Cardiac muscle cell (in vitro differentiated cells and primary cell): Measurements from ENCODE around the gene ADIG. TPM values are rescaled to one million over a fixed set of nuclear protein-coding genes. Genes with fewer than 3 reads are reported as not detected.

ENCODE experiments used
- DNase-seq, 2 donors: peaks; one replicate each; pipeline versions ENCODE4 v3.0.0 to v3.0.0-alpha.2; 2010 to 2017; ENCODE audit warnings: low read depth in 1 of 2, low spot score in 1 of 2
- H3K27ac ChIP-seq: fragments of 200-600 bp; sonication (generic); 2 replicates; pipeline ENCODE4 v1.5.1; 2016
- H3K27me3 ChIP-seq: fragments of 200-600 bp; sonication (generic); 2 replicates; pipeline ENCODE4 v1.6.0; 2016; ENCODE audit warnings: control low read depth
- H3K36me3 ChIP-seq: fragments of 200-600 bp; sonication (generic); 2 replicates; pipeline ENCODE4 v1.5.1; 2016; ENCODE audit warnings: control low read depth
- H3K4me1 ChIP-seq: fragments of 200-600 bp; sonication (generic); 2 replicates; pipeline ENCODE4 v1.8.1; 2017; ENCODE audit warnings: low read depth, mild to moderate bottlenecking, mixed run types
- H3K4me3 ChIP-seq: fragments of 200-600 bp; sonication (generic); 2 replicates; pipeline ENCODE4 v1.5.1; 2016; ENCODE audit warnings: mild to moderate bottlenecking
- H3K9me3 ChIP-seq: fragments of 200-600 bp; sonication (generic); 2 replicates; pipeline ENCODE4 v1.5.1; 2017; ENCODE audit warnings: low read depth, mild to moderate bottlenecking, control low read depth
- CTCF ChIP-seq: IDR thresholded peaks from 2 replicates; pipeline ENCODE4 v1.5.1; 2012; ENCODE audit warnings: low read depth, mild to moderate bottlenecking, low read length
- polyA plus RNA-seq: library from polyadenylated mRNA; unstranded; fragments of >200 nt; fragmentation: Nextera tagmentation; extraction: Ambion mirVana; gene quantifications from 2 replicates; pipeline ENCODE4 v1.2.1, GENCODE V29; 2016
- total RNA-seq: library from RNA; depleted of rRNA; stranded (reverse); fragments of >200 nt; gene quantifications from 2 replicates; pipeline ENCODE4 v1.2.3, GENCODE V29; 2016

Gene ADIG
- total and polyA plus RNA-seq, 2 experiments from 2014 or later: not detected

GRCh38 chr20:38551056-38551626 is 29.9 kb upstream of the ADIG start:
- Histone ChIP-seq H3K36me3 (peaks cover 56% of the 10 kb centered on the region), H3K27me3 (no peaks in the 10 kb centered on the region), H3K4me1 (no peaks in the 10 kb centered on the region), H3K27ac (no peak overlapping the region), H3K9me3 (no peaks in the 10 kb centered on the region), H3K4me3 (no peak overlapping the region)
- no peak for DNase-seq
- no peak for TF ChIP-seq CTCF

DNA sequence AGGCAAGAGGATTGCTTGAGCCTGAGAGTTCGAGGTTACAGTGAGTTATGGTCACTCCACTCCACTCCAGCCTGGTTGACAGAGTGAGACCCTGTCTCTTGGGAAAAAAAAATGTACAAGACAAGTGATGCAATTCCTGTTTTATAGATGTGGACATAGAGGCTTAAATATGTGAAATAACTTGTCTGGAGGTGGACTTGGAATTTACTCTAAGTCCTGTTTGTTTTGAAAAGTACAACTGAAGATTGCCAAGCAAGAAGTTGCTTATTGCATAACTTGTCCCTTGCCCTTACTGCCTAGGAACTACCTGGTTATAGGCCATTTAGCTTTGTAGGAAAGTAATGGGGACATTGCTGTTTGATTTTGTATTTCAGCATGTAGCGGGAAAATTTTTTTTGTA is 26.0 kb upstream of the ADIG start:
- DNase-seq: peak in 1 of 2 donors; percentile 12
- TF ChIP-seq CTCF: no peak
- Histone ChIP-seq H3K4me1 (no peaks in the 10 kb centered on the region), H3K4me3 (no peak overlapping the region), H3K27me3 (no peaks in the 10 kb centered on the region), H3K9me3 (no peaks in the 10 kb centered on the region), H3K36me3 (peaks cover 59% of the 10 kb centered on the region), H3K27ac (no peak overlapping the region)

DNA sequence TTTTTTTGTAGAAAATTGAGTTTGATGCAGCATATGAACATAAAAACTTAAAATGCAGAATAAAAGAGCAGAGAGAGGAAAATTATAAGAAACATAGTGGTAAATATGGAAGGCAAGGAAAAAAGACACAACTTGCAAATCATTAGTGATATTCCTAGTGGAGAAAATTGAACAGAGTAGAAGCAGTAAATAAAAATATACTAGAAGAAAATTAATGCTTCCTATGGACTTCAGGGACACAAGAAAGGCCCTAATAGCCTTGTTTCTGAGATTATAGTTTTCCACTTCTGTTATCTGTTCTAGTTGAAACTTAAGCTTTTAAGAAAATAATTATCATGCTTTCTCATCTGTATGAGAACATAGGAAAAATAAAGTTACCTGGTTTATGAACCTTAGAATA is 25.6 kb upstream of the ADIG start:
- Histone ChIP-seq H3K36me3 (peaks cover 59% of the 10 kb centered on the region), H3K4me1 (no peaks in the 10 kb centered on the region), H3K4me3 (no peak overlapping the region), H3K9me3 (no peaks in the 10 kb centered on the region), H3K27ac (no peak overlapping the region), H3K27me3 (no peaks in the 10 kb centered on the region)
- no peak for TF ChIP-seq CTCF
- no peak for DNase-seq

- TF ChIP-seq CTCF: no peak
- Histone ChIP-seq H3K27ac (no peak overlapping the region), H3K27me3 (no peaks in the 10 kb centered on the region), H3K36me3 (peaks cover 55% of the 10 kb centered on the region), H3K9me3 (no peaks in the 10 kb centered on the region), H3K4me3 (no peak overlapping the region), H3K4me1 (no peaks in the 10 kb centered on the region)
- DNase-seq: no peak
Observed at GRCh38 chr20:38557174-38557573, 23.8 kb upstream of the ADIG start.

DNA sequence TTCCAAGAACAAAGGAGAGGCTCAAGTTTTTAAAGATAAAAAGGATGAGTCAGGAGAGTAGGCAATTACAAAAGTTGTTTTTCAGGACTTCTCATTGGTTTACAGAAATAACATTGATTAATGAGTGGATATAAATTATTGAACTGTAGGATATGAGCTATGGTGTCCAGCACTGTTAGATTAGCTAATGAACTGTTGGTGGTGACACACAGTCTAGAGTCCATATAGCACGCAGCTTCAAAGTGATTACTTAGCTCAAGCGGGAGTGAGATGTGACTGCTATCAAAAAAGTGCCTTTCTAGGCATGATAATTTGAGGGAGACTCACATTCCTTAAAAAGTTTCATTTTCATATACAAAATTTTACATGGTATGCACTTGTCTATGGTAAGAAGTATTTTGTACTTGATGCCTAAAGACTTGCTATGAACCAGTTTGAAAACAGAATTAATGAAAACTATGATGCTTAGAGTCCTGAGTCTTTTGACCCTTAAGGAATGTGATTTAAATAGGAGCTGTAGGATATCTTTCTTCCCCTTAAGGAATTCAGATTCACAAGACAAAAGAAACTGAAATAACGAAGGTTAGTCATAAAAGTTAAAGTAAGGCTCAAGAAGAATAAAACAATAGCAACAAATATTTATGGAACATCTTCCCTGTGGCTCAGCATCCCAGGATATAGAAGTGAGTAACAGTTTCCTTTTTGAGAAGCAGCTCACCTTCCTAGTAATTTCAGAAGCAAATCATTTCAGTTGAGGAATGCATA is 22.2 kb upstream of the ADIG start:
- Histone ChIP-seq H3K27me3 (no peaks in the 10 kb centered on the region), H3K36me3 (peaks cover 59% of the 10 kb centered on the region), H3K27ac (no peak overlapping the region), H3K4me1 (no peaks in the 10 kb centered on the region), H3K9me3 (no peaks in the 10 kb centered on the region), H3K4me3 (no peak overlapping the region)
- DNase-seq: peak in 1 of 2 donors; percentile 28
- no peak for TF ChIP-seq CTCF
